KBM-7 (cell line): ENCODE data around the gene RARS2.

ENCODE experiments used
- DNase-seq: peaks from one replicate; pipeline ENCODE4 v3.0.0-alpha.2; 2015
- in situ Hi-C: fragments of 300-500 bp; cut with MboI; formaldehyde crosslinking; loops from 2 replicates; pipeline ENCODE4 v1.14.3; 2020; ENCODE audit warnings: low sequenced_read_pairs, low pct_unique_long_range_greater_than_20kb, mixed read lengths

Gene RARS2

GRCh38 chr6:87583822-87584221 is 6.0 kb downstream of the RARS2 start:
- in situ Hi-C loops: no loop called here

DNA sequence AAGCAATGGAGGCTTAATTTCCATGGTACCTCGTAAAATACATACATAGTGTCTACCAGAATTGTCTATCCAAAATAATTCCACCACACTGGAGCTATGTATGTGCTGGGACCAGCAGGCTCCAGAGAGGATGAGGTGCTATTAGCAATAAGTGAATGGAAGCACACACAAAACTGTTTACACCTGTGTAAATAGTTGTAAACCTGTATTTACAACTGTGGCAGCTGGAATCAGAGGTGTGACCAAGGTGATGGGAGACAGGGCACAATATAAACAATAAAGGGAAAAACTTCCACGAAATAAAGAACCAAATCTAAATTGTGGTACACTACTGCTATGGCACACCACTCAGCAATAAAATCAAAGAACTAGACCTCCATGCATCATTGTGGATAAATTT is 14.4 kb downstream of the RARS2 start:
- in situ Hi-C loops: no loop called here

More at GRCh38 chr6:87583822-87584221, 6.0 kb downstream of the RARS2 start:
- DNase-seq: no peak

DNA sequence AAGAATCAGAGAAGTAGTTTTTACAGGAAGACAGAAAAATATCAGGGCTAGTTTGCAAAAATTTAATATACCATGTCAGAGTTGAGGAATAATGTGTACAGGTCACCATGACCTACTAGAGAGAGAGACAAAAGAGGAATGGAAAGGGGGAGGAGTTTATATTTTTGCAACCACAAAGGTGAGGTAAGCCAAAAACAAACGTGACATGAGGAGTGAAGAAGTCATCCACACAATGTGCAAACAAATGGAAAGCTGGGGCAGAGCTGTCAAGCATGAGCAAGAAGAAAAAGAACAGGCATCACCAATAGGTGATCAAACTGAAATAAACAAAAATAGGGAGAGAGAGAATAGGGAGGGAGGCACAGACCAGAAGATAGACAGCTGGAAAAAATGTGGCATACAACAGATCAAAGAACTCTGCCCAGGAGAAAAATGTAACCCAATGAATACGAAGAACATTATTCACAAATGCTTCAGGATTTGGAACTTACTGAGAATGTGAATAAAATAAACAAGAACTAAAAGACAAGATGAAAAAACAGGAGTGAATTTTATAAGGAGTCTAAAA is 15.5 kb downstream of the RARS2 start:
- no peak for DNase-seq
- in situ Hi-C loops: no loop called here

More for the DNA sequence above, 14.4 kb downstream of the RARS2 start:
- DNase-seq: no peak

GRCh38 chr6:87573307-87574024 is 16.3 kb downstream of the RARS2 start:
- in situ Hi-C loops: no loop called here
- no peak for DNase-seq

GRCh38 chr6:87572883-87573282 is 16.9 kb downstream of the RARS2 start:
- no peak for DNase-seq
- in situ Hi-C loops: no loop called here

DNA sequence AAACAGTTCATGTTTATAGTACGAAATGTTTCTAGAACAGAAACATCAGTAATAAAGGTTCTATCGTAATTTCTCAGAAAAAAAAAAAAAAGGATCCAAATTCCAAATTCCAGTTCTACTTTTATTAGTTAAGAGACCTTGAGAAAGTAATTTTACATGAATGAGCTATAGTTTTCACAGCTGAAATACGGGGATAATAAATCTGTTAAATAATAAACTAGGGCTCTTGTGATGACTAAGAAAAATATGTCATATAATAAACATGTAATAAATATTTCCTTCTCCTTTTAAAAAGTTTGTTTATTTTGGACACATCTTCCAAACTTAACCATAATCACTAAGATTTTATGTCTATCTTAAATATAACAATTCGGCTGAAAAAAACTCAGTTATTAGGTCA is 17.8 kb downstream of the RARS2 start:
- DNase-seq: no peak
- in situ Hi-C loops: no loop called here

GRCh38 chr6:87561017-87561416 is 28.8 kb downstream of the RARS2 start:
- in situ Hi-C loops: no loop called here
- no peak for DNase-seq

- in situ Hi-C loops: no loop called here
- no peak for DNase-seq
Measured at GRCh38 chr6:87558446-87558845, 31.3 kb downstream of the RARS2 start.

GRCh38 chr6:87555506-87555905 is 34.3 kb downstream of the RARS2 start:
- in situ Hi-C loops: no loop called here

GRCh38 chr6:87553159-87553765 is 36.5 kb downstream of the RARS2 start:
- DNase-seq: no peak

More at GRCh38 chr6:87555506-87555905, 34.3 kb downstream of the RARS2 start:
- DNase-seq: no peak

GRCh38 chr6:87551799-87552198 is 38.0 kb downstream of the RARS2 start:
- in situ Hi-C loops: no loop called here
- no peak for DNase-seq

More at GRCh38 chr6:87553159-87553765, 36.5 kb downstream of the RARS2 start:
- in situ Hi-C loops: no loop called here

DNA sequence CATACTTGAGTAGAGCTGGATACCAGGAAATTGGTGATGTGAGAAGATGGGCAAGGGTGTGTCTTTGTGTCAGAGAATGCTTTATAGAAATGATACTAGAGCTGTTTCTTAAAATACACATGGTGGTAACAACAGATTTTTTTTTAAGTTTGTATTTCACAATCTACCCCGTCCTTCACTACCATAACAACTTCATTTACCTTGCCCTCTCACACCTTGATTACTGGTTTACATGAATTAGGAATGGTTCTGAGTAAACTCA is 45.4 kb downstream of the RARS2 start:
- in situ Hi-C loops: no loop called here
- DNase-seq: no peak

DNA sequence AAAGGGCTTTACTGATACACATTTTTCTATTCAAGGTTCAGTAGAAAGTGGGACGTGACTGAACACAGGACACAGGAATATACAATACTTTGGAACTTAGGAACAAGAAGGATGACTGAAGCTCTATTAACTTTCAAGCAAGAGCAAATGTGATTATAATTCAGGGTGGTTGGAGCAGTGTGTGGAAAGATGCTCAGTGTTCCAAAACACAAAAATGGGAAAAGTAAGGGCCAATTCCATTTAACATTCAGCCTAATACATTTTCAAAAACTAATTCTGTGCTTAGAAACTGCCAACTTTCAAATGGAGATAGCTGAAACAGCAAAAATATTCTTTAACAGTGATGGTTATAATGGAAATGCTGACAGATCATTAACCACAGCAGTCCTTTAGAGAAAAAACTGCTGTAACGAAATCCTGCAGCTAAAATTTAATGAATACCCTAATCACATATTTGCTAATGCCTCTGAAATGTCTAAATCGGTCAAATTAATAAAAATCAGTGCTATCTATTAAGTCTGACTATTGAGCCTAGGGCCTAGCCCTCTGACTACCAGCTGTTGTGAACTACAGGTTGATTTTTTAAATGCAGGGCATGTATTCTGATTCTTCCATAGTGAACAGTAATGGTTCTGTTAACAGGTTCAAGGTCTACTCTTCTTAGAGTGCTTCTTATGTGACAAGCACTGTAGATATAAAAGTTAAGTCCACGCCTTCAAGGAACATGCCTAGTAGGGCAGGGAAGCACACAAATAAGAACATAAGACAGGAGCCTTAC is 45.9 kb downstream of the RARS2 start:
- in situ Hi-C loops: no loop called here
- DNase-seq: no peak

GRCh38 chr6:87541744-87542143 is 48.0 kb downstream of the RARS2 start:
- in situ Hi-C loops: no loop called here
- DNase-seq: no peak

- no peak for DNase-seq
- in situ Hi-C loops: no loop called here
Measured at GRCh38 chr6:87541041-87541440, 48.7 kb downstream of the RARS2 start.

DNA sequence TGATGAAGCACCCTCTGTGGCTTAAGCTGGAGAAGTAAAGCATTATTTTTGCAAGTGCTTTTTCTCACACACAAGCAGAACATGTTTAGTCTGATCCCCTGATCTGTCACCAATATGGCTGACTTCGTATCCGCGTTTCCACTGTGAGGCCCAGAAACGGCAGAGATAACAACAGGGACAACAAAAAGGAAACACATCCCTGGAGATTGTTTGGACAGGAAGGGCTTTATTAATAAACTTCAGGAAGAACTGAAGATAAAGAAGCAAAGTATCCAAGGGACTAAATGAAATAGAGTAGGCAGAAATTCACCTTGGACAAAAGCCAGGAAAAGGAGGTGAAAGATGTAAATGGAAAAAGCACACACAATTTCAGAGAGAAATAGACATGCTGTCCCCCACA is 49.2 kb downstream of the RARS2 start:
- DNase-seq: no peak
- in situ Hi-C loops: no loop called here

- in situ Hi-C loops: no loop called here
- no peak for DNase-seq
Measured at GRCh38 chr6:87539554-87539953, 50.2 kb downstream of the RARS2 start.

- in situ Hi-C loops: no loop called here
- no peak for DNase-seq
Measured at GRCh38 chr6:87538510-87539260, 51.1 kb downstream of the RARS2 start.

DNA sequence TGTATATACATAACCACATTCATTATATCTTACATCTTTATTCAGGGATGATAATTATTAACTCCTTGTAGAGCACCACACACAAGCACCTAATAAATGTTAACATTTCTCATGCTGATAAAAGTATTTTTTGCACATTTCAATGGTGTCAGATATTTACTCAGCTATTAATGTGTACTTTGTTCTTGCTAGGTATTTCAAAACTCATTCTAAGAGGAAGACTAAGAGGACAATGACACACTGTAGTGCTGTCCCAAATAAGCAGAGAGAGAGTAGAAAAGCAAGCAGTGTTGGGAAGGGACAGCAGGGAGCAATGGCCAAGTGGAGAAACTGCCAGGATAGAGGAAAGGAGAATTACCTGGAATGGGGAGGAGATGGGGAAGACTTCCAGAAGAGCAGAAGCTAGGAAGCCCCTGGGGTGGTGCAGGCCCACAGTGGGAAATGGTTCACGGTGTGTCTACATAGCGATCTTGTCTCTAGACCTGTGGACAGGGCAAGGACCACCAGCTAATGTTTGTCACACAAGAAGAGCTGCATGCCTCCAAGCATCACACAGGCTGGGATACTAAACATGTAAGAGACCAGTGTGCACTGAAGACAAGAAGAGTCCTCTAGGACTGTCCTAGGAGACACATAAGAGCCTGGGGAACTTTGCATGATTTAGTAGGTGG is 55.3 kb downstream of the RARS2 start:
- in situ Hi-C loops: no loop called here
- DNase-seq: no peak
